ENCODE data around the gene TCEA2.

TCEA2 gene

DNA sequence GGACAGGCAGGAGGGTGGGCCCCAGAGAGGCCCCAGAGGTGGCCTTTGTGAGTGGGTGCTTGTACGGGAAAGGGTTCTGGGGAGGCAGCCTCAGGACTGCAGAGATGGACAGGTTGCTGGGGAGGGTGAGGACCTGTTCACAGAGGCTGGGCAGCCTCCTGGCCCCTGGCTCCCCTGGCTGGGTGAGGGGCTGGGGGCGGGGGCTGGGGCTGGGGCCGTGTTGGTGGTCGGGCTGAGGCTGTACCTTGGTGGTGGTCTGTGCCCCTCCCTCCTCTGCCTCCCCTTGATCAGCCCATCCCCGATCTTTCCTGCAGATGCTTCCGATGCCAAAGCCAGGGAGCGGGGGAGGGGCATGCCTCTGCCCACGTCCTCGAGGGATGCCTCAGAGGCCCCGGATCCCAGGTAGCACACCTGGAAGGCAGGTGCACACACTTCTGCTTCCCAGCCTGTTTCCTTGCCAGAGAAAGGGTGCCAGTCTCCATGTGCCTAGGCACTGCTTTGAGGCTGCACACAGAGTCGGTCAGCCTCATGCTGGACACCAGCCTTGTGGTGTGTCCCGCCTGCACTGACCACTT is 4.8 kb downstream of the TCEA2 start:
- DNase-seq = no peak

DNA sequence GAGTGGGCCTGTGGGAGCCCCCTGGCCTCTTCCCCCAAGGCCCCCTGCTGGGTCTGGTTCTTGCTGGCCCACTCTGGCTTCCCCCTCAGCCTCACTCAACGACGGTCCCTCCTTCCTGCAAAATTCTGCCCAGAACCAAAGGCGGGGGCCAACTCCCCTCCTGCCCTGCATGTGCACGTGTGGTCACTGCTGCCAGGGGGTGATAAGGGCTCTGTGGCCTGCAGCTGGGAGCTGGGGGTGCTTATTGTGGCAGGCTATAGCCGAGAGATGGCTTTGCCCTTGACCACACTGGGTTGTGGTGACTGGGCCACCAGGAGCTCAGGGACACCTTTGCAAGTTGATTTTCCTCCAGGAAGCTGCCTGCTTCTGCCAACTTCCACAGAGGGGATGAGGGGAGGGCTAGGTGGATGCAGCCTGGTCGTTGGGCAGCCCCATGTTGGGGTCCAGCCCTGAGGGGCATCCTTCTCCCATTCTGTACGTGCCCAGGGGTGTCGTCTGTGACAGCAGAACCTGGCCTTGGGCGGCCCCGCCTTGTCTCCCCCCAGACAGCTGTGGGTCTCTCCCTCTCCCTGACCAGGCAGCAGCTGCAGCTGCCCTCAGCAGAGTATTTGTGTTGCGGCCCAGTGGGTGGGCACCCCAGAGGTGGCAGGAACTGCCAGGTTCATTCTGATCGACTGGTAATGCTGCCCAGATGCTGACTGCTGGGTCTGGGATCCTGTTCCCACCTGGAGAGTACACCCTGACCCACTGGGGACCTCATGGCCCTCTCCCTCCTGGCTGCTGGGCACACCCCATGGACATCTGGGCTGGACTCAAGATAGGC is 5.6 kb downstream of the TCEA2 start:
- DNase-seq = no peak

DNA sequence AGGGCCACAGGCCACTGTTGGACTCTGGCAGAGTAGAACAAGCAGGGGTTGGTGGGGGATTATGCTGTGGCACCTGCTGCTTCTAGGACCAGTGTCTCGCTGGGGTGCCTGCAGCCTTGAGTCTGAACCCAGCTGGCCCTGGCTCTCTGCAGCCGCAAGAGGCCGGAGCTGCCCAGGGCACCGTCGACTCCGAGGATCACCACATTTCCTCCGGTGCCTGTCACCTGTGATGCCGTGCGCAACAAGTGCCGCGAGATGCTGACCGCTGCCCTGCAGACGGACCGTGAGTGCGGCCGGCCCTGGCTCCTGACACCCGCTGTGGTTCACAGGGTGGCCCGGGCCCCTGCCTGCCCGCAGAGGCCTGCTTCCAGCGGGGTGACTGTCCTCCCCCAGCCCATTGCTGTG is 6.2 kb downstream of the TCEA2 start:
- no peak for DNase-seq

DNA sequence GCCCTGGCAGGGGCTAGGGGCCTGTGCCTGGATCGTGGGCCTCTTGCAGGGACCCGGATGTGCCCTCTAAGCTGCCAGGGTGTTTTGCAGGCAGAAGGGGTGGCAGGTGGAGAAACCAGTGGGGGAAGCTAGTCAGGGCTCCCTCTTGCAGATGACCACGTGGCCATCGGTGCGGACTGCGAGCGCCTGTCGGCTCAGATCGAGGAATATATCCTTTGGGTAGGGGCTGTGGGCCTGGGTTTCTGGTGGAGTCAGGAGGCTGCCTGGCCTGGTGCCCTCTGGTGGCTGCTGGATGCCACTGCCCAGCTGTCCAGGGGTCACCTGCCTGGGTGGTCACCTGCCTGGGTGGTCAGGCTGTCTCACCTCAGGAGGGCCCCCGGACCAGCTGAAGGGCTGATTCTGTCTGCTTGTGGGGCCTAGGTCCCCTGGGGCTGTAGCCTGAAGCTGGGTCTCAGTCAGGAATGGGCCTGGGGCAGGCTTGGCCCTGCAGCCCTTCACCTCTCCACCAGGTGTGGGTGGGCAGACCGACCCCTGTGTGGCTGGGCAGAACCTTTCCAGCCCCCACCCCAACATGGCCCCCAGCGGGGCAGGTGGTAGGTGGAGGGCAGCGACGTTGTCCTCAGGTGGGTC is 6.7 kb downstream of the TCEA2 start:
- DNase-seq = no peak

DNA sequence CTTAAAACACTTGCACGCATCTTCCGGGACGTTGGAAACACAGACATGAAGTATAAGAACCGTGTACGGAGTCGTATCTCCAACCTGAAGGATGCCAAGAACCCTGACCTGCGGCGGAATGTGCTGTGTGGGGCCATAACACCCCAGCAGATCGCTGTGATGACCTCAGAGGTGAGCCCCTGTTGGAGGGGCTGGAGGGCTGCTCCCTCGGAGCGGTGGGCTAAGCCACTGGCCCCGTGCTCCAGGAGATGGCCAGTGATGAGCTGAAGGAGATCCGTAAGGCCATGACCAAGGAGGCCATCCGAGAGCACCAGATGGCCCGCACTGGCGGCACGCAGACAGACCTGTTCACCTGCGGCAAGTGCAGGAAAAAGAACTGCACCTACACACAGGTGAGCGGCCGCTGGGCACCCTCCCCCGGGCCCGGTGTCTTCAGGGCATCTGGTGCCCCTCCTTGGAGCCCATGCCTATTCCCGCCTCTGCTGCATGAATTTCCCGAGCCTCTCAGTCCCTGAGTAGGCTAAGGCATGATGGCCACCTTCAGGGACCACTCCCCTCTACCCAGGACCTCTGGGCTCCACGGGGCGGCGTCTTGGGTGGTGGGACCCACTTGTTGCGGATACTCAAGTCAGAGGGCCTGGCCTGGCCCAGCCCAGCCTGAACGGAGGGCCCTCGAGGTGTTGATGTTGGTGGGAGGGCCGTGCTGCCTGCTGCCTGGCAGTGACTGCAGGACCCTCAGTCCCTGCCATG is 7.4 kb downstream of the TCEA2 start:
- no peak for DNase-seq

DNA sequence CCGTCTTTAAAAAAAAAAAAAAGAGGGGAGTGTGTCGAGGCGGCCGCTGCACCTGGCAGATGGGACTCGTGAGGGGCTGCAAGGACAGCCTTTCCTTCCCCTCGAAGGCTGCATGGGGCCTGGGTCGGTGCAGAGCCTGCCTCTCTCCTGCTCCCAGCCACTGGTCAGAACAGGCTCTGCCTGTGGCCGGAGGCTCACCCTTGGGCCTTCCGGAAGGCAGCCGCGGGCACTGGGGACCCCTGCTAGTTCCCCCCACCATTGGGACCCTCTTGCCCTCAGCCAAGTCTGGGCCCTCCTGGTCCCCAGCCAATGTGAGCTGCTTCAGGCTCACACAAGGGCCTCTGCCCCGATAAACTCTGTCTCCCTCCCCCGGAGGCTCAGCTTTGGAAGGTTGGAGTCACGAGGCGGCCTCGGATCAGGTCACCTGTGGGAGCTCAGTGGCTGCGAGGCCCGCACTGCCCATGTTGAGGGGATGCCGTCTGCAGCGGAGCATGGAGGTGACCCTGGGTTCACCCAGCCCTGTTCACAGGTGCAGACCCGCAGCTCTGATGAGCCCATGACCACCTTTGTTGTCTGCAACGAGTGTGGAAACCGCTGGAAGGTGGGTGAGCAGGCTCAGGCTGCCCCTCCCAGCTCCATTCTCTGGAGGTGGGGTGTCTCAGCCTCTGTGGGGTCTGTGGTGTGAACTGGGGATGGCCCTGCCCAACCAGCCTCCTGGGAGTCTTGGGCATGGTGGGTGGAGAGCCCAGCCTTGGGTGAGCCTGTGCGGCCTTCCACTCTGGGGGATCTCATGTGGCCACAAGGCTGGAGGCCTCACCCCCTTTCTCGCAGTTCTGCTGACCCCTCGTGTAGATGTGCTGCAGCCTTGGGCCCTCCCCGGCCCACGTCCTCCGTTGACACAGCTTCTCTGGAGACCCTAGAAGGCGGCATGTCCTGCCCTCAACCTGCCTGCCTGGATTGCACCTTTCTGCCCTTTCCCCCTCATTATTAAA is 8.6 kb downstream of the TCEA2 start:
- DNase-seq = no peak

DNA sequence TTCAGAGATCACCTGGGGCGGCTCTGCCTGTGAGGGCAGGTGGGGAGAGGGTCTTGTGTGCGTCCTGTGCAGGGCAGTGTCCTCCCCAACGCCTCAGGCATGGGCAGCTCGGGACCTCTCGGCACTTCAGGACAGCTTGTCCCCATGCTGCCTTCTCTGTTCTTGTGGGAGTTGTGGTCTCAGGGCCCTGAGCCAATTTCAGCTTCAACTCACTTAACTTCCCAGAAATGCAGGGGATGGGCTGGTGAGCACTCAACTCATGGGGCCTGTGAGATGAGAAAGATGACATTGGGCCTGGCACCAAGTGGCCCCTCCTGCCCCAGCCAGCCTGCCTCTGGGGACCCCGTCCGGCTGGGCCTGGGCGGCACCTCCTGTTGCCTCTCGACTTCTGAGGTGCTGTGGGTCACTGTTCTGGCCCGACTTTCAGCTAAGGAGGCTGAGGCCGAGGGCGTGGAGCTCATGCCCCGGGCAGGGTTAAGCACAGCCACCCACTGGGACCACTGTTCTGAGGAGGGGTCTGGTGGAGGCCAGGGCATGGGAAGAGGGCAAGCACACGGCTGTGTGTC is 9.6 kb downstream of the TCEA2 start:
- DNase-seq = no peak

DNA sequence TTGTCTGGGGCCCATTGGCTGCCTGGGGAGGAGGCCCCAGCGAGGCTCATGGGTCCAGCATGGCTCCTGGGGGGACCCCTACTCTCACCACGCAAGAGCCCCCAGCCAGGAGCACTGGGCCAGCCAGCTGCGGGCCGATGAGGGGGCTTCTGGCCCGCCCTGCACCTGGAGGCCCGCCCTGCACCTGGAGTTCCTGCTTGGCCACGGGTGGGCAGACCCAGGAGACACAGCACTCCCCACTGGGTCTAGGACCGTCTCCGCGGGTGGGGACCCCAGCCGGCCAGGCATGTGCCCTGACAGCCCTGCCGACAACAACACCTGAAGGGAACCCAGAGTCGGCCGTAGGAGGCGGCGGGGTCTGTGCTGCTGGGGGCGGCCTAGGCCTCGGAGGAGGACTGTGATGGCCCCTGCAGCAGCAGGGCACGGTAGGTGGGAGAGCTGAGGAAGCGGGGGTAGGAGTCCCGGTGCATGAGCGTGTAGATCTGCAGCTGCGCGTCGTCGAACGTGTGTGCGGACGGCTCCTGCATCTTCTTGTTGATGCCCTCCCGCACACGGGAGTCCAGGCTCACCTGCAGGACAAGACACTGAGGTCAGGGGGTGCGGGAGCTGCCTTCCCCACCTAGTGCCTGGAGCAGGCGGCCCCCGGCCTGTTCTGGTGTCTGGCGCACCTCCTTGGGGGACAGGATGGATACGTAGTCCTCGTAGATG is 10.6 kb downstream of the TCEA2 start:
- DNase-seq = no peak

DNA sequence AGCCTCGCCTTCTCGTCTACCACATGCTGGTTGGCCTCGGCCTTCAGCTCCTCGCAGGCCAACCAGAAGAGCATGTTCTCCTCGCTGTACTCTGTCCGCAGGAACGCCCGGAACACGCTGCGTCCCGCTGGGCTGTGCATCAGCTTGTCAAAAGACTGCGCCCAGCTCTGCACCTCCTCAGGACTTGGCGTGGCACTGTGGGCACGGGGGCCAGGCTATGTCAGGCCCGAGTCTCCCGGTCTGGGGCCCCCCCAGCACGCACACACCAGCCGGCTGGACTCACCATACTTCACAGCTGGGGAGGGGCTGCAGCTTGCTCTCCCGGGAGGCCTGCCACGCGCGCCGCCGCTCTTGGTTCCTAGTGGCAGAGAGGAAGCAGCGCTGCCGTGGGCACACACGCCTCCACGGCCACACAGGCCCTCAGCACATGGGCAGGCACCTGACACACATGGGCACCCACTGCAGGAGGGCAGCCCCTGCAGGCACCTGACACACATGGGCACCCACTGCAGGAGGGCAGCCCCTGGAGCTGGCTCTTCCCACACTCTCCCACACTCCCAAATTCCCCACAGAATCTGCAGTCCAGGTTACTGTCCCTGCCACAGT is 11.3 kb downstream of the TCEA2 start:
- DNase-seq = no peak

DNA sequence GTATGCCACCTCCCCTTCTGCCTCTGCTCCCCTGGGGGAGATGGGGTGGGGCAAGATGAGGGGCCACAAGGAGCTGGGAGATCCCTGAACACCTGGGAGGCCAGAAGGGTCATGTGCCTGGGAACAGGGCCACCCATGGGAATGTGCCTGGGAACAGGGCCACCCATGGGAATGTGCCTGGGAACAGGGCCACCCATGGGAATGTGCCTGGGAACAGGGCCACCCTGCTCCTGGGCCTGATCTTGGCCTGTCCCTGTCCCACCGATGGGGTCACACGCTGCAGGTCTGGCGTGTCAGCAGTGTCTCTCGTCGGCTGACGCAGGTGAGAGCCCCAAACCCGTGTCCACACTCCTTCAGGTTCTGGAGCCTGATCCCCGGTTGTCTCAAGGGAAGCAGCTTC is 12.0 kb downstream of the TCEA2 start:
- DNase-seq = no peak

DNA sequence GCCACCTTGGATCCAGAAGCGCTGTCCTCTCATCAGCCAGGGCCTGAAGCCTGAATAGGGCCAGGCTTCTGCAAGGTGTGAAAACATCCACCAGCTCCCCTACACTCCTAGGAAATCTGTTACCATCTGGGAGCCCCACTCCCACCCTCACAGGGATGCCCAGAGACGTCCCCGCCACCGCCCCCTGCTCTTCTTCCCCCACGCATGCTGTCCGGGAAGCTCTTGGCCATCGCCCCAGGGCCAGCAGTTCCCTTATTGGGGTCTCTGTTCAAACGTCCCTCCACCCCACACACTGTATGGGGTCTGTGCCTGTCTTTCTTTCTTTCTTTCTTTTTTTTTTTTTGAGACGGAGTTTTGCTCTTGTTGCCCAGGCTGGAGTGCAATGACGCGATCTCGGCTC is 12.6 kb downstream of the TCEA2 start:
- DNase-seq = no peak

DNA sequence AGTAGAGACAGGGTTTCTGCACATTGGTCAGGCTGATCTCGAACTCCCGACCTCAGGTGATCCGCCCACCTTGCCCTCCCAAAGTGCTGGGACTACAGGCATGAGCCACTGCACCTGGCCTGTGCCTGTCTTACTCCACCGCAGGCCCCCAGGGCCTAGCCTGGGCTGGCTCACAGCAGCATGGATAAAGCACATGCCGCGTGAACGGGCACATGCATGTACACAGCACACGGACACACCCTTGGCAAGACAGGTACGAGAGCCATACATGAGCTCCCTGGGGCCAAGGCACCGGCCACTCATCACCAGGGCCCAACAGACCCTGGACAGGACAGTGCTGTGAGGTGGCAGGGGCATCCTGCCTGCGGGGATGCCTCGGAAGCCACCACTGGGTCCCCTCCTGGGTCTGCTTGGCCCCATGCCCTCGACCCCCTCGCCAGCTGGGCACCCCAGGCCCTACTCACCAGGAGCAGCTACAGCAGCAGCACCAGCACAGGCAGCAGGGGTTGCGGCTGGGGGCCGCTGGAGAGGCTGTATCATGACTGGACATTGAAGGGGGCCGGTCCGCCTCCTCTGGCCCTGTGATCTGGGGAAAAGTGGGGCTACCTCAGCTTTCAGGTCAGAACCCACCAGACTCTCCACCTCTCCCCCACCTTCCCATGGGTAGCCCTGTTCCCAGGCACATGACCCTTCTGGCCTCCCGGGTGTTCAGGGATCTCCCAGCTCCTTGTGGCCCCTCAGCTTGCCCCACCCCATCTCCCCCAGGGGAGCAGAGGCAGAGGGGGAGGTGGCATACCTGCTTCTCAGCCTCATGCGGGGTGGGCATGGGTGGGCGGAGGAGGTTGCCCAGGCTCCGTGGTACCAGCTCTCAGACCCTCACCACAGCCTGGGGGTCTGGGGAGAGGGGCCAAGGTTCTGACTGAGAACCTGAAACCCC is 13.3 kb downstream of the TCEA2 start:
- DNase-seq = no peak

DNA sequence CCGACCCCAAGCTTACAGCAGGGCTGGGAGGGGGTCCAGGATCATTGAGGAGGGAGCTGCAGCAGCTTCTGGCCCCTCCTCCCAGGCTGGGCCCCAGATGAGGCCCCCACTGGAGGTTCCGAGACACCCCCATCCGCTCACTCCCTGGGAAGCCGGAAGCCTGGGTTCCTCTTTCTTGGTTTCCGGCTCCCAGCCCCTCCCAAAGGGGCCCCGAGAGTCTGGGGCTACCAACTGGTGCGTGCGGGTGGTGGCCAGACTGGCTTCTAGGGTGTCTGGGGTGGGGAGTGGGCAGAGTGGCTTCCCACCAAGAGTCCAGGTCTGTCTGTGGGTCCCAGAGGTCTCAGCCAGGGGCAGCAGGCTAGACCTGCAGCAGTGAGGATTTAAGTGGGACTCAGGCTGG is 14.1 kb downstream of the TCEA2 start:
- DNase-seq = no peak

DNA sequence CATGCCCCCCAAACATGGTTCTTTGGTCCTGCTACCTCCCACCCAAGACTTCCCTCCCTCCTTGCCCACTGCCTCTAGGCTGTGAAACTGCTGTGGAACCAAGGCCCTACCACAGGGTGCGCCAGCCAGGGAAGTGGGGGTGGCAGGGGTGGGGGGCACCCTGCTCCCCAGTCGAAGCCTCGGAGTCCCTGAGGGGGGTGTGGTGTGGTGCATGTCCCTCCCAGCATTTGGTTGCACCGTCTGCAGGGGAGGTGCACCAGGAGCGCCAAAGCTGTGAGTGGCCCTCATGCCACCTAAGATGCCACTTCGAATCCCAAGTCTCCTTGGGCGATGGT is 14.5 kb downstream of the TCEA2 start:
- no peak for DNase-seq

DNA sequence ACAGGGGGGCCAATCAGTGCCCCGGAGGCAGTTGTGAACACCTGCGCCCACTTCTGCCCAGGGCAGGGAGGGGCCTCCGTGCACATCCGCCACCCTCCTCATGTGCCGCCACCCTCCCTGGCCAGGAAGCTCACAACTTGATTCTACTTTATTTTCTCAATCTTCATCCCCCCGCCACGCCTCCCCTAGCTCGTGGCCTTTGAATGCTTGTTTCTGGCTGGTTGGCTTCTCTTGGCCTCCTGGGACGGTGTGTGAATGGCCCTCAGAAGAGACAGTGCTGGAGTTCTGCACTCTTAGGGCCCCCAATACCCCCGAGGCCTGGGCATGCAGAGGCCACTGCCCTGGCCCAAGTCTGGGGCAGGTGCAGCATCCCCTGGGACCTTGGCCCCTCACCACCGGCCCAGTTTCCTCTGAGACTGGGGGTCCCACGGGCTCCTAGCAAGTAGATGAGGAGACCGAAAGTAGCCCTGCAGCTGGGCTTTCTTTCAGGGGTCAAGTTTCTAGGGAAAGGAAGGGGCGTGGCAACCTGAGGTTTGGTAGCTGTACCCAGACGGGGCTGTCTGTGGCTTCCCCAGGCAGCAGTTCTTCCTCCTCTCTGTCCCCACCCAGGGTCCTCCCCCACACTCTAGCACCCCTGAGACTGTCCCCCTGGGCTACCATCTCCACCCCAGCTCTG is 15.0 kb downstream of the TCEA2 start:
- no peak for DNase-seq

DNA sequence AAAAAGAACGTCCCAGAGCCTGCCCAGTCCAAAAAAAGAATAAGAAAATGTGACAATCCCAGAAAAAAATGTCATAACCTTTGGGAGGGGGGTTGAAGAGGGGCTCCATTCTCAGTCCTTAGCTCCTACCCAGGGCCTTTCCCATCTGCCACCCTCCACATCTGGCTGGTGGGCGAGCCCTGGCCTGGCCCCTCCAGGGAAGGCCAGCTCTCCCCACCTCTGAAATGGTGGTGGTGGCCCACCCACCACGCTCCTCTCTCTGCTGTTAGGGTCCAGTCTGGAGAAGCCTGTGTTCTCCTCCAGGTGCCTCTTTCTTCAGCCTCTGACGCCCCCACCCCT is 15.9 kb downstream of the TCEA2 start:
- no peak for DNase-seq

DNA sequence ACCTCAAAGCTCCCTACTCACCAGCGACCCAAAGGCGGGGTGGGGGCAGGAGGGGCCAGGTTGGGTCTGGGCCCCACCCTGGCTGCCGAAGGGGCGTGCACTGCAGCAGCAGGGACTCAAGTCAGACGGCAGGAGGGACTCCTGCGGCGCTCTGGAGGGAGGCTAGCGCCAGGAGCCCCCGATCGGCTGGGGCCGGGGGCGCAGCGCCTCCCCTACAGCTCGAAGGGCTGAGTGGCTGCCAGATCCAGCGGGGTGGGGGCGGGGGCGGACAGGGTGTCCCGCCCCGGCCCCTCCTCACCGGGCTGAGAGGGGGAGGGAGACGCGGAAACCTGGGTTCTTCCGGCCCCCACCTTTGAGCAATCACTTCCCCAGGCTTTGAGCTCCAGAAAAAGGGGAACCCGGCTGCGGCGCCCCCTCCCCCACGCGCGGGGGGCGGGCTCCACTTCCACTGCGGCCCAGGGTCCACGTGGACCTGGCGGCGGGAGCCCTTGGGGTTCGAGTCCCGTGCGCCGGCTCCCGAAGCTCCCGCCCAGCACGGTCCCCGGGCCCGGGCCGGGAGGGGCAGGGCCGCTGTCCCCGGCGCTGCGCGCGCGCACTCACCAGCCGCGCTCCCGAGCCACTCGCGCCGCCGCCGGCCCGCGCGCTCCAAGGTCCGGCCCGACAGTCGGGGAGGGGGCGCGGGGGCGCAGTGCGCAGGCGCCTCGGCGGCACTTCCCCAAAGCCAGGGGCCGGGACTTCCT is 16.4 kb downstream of the TCEA2 start, which contains the start of gene RGS19:
RGS19 (minus strand) TSS at position 246 of the 740 bp plus-strand sequence. CDS start 2,632 bp downstream, outside the sequence.
- DNase-seq = peak; percentile 56

DNA sequence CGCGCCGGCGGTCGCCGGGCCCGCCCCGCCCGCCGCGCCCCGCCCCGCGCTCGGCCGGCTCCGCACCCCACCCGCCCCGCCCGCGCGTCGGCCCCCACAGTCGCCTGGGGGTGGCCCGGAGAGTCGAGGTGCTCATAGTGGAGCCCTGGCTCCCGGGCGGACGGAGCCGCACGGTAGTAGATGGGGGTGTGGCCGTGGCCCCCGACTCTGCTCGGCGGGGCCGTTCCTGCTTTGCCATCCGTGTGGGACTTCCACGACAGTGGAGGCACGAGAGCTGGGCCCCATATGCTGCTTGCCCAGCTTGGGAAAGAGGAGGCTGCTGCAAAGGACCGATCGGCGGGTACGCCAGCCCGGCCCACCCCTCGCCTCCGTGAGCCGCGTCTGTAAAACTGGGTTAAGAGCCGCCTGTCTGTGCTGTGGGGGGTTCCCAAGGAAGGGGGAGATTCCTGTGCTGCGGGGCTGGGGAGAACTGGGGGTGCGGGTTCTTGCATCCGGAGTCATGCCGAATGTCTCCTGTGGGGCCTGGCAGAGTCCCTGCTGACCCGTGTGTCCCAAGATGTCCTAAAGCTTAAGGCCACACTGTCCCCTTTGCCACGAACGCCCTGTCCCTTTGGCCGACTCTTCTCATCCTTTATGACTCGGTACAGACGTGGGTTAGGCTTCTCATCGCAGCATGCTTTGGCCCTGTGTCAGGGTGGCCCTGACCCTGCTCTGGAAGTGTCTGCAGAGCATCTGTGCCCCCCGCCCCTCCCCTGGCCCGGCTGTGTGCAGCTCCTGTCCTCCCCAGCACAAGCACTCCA is 17.2 kb downstream of the TCEA2 start, which contains the start of gene OPRL1:
OPRL1 (plus strand) TSS at position 70 of the 800 bp plus-strand sequence. CDS start 12,639 bp downstream, outside the sequence.
- no peak for DNase-seq
